CD4-positive, alpha-beta memory T cell (primary cell): Measurements from ENCODE around the gene BLM. TPM values are rescaled to one million over a fixed set of nuclear protein-coding genes. Genes with fewer than 3 reads are reported as not detected.

Experiments used
- CTCF ChIA-PET: fragments of 350-600 bp; sonication (Branson Sonifier 250); formaldehyde crosslinking; loops from one replicate; lab custom pipeline; 2021; ENCODE audit warnings: inconsistent platforms; ENCODE audit not compliant: partially characterized antibody; lab: Charles Lee
- POLR2A ChIA-PET: fragments of 350-600 bp; sonication (Branson Sonifier 250); formaldehyde crosslinking; loops from one replicate; lab custom pipeline; 2021; ENCODE audit not compliant: partially characterized antibody; lab: Charles Lee
- DNase-seq, 5 donors: peaks; one replicate each; pipeline versions ENCODE4 v3.0.0 to v3.0.0-alpha.2; 2020 to 2022; ENCODE audit warnings: mixed read lengths in 1 of 5
- H3K27ac ChIP-seq: one replicate; pipeline ENCODE4 v1.7.0; 2013; ENCODE audit warnings: low read depth, low read length
- H3K27me3 ChIP-seq: 2 replicates; pipeline ENCODE4 v1.7.0; 2013; ENCODE audit warnings: mild to moderate bottlenecking, low read length, moderate library complexity; ENCODE audit not compliant: insufficient read depth
- H3K36me3 ChIP-seq: 2 replicates; pipeline ENCODE4 v1.7.0; 2013; ENCODE audit warnings: mild to moderate bottlenecking, low read length, moderate library complexity; ENCODE audit not compliant: insufficient read depth
- H3K4me1 ChIP-seq: 2 replicates; pipeline ENCODE4 v1.7.0; 2013; ENCODE audit warnings: mild to moderate bottlenecking, low read length, moderate library complexity; ENCODE audit not compliant: insufficient read depth
- H3K4me3 ChIP-seq, 2 donors: one replicate each; pipeline ENCODE4 v1.7.0; 2013; ENCODE audit warnings: low read length in 2 of 2, mild to moderate bottlenecking in 1 of 2
- H3K9me3 ChIP-seq, 2 donors: one replicate each; pipeline ENCODE4 v1.7.0; 2013; ENCODE audit warnings: low read length in 2 of 2, control low read depth in 1 of 2; ENCODE audit not compliant: control insufficient read depth in 1 of 2
- H3K27ac Mint-ChIP-seq, 7 donors: one replicate each; pipeline ENCODE4 v1.8.0; 2020 to 2021; ENCODE audit warnings: mixed read lengths in 7 of 7, mild to moderate bottlenecking in 6 of 7, inconsistent platforms in 3 of 7, moderate library complexity in 3 of 7
- H3K27me3 Mint-ChIP-seq, 2 donors: one replicate each; pipeline ENCODE4 v1.8.0; 2020 to 2021; ENCODE audit warnings: mixed read lengths in 2 of 2
- H3K36me3 Mint-ChIP-seq, 2 donors: one replicate each; pipeline ENCODE4 v1.8.0; 2020 to 2021; ENCODE audit warnings: mixed read lengths in 2 of 2, inconsistent platforms in 1 of 2, mild to moderate bottlenecking in 1 of 2
- H3K4me1 Mint-ChIP-seq, 4 donors: one replicate each; pipeline ENCODE4 v1.8.0; 2020 to 2021; ENCODE audit warnings: mixed read lengths in 4 of 4, mild to moderate bottlenecking in 1 of 4
- H3K4me3 Mint-ChIP-seq, 8 donors: one replicate each; pipeline ENCODE4 v1.8.0; 2020 to 2021; ENCODE audit warnings: mixed read lengths in 8 of 8, mild to moderate bottlenecking in 7 of 8, moderate library complexity in 6 of 8, inconsistent platforms in 3 of 8
- H3K9me3 Mint-ChIP-seq, 8 donors: one replicate each; pipeline ENCODE4 v1.8.0; 2020 to 2021; ENCODE audit warnings: mixed read lengths in 8 of 8, mild to moderate bottlenecking in 5 of 8, inconsistent platforms in 3 of 8, moderate library complexity in 1 of 8
- intact Hi-C: fragments of 100-400 bp; cut with micrococcal nuclease; formaldehyde crosslinking; loops from one replicate; pipeline ENCODE4 v1.15.1; 2023
- polyA plus RNA-seq, 2 donors: library from polyadenylated mRNA; unstranded; fragments of 300-500 nt; fragmentation: Illumina TruSeq; gene quantifications; one replicate each; pipeline ENCODE4 v1.2.3, GENCODE V29; 2021
- total RNA-seq, 2 experiments: library from RNA; stranded (reverse); gene quantifications; one replicate each; pipeline ENCODE4 v1.2.3, GENCODE V29; 2021

Gene BLM
- total and polyA plus RNA-seq, 4 experiments from 2014 or later: 1.2 to 8.9 (median 6.0) TPM

DNA sequence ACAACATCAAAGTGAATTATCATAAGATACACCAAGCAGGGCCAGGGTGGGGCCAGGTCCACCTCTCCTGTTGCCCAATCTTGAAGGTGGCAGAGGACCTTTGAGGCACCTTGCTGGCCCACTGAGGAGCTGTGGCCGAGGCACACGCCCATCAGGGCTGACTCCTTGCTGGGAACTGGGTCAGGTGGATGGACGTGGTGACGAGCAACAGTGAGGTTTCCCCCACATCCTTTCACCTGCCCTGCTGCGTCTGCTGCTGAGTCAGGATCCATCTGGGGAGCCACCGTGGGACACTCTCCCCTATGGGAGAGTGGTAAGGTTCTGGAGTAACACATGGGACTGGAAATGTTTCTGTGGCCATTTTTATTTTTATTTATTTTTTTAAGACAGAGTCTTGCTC, 134.0 kb downstream of the BLM start:
- Histone ChIP-seq H3K4me1 (peaks cover 45% of the 10 kb centered on the region), H3K27me3 (no peaks in the 10 kb centered on the region), H3K27ac (no peak overlapping the region), H3K9me3 (no peaks in the 10 kb centered on the region), H3K36me3 (no peaks in the 10 kb centered on the region), H3K4me3 (no peak overlapping the region)
- Mint-ChIP-seq H3K27me3 (no peaks in the 10 kb centered on the region), H3K9me3 (no peaks in the 10 kb centered on the region), H3K27ac (peak overlapping the region; percentile 45 to 97 (median 91)), H3K4me3 (peak overlapping the region in 7 of 8 donors; percentile 56 to 81 (median 69)), H3K4me1 (peaks cover 26 to 53% (median 40%) of the 10 kb centered on the region in 4 donors), H3K36me3 (no peaks in the 10 kb centered on the region)
- CTCF ChIA-PET: interaction anchor here (1.0 to 1.4 kb wide), 2 partner anchors 201 to 320 kb away, joined by 3 read pairs; no protein-coding TSS in a partner anchor
- POLR2A ChIA-PET: interaction anchor here (1.4 to 3.4 kb wide), 5 partner anchors 12 to 37 kb away, joined by 3 to 12 read pairs (median 5); no protein-coding TSS in a partner anchor
- DNase-seq: peak; percentile 42 to 75 (median 57)
- intact Hi-C loops: no loop called here

DNA sequence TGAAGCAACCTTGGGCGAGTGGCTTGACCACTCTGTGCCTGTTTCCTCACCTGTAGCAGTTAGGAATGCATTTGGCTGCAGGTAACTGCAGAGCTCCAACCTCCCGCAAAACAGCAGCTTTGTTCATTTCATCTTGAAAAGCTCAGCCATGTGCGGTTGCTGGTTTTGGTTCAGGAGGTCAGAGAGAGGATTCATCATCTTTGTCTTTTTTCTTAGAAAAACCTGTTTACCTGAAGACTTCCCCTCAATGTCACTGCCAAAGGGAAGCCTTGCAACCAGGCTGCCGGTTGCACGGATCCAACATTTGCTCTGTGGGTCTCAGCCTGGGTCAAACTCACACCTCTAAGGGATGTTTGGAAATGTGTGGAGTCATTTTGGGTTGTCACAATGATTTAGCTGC, 134.8 kb downstream of the BLM start:
- H3K27ac Mint-ChIP-seq: peak overlapping the region; percentile 45 to 97 (median 91)
- Histone ChIP-seq H3K4me3 (no peak overlapping the region), H3K36me3 (no peaks in the 10 kb centered on the region), H3K9me3 (no peaks in the 10 kb centered on the region), H3K4me1 (peaks cover 54% of the 10 kb centered on the region), H3K27me3 (no peaks in the 10 kb centered on the region), H3K27ac (peak overlapping the region; percentile 19)
- peaks cover 33 to 62% (median 48%) of the 10 kb centered on the region in 4 donors for H3K4me1 Mint-ChIP-seq
- intact Hi-C loops: no loop called here
- no peaks in the 10 kb centered on the region for H3K9me3 Mint-ChIP-seq
- POLR2A ChIA-PET: interaction anchor here (0.9 to 3.4 kb wide), 6 partner anchors 9 to 38 kb away, joined by 3 to 12 read pairs (median 4); no protein-coding TSS in a partner anchor
- CTCF ChIA-PET: interaction anchor here (0.7 to 1.4 kb wide), 3 partner anchors 18 to 202 kb away, joined by 3 read pairs; no protein-coding TSS in a partner anchor
- DNase-seq: no peak
- H3K4me3 Mint-ChIP-seq: peak overlapping the region; percentile 57 to 81 (median 68)
- H3K36me3 Mint-ChIP-seq: no peaks in the 10 kb centered on the region
- no peaks in the 10 kb centered on the region for H3K27me3 Mint-ChIP-seq

DNA sequence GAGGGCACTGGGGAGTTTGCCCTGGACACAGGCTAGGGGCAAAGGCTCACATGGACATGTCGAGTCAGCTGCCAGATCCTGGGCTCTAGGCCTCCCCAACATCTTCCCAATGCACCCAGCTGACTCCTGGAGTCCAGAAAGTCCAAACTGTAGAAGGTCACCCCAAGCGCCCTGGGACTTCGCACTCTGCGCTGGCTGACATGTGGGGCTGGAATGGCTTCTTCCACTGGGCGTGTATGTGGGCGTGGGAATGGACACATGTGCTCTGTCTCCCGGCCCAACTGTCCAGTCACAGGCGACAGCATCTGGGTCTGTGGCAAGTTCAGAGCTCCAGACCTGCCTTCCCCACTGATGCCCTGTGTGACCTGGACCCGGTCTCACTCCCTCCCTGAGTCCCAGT, 138.0 kb downstream of the BLM start:
- Mint-ChIP-seq H3K9me3 (no peaks in the 10 kb centered on the region), H3K4me3 (peak overlapping the region in 1 of 8 donors; percentile 7), H3K4me1 (peaks cover 43 to 86% (median 62%) of the 10 kb centered on the region in 4 donors), H3K27ac (peak overlapping the region; percentile 72 to 98 (median 93)), H3K36me3 (no peaks in the 10 kb centered on the region), H3K27me3 (no peaks in the 10 kb centered on the region)
- intact Hi-C loops: no loop called here
- Histone ChIP-seq H3K27me3 (no peaks in the 10 kb centered on the region), H3K4me1 (peaks cover 71% of the 10 kb centered on the region), H3K27ac (no peak overlapping the region), H3K4me3 (no peak overlapping the region), H3K36me3 (no peaks in the 10 kb centered on the region), H3K9me3 (no peaks in the 10 kb centered on the region)
- DNase-seq: no peak
- ChIA-PET POLR2A (no interaction called here), CTCF (no interaction called here)

DNA sequence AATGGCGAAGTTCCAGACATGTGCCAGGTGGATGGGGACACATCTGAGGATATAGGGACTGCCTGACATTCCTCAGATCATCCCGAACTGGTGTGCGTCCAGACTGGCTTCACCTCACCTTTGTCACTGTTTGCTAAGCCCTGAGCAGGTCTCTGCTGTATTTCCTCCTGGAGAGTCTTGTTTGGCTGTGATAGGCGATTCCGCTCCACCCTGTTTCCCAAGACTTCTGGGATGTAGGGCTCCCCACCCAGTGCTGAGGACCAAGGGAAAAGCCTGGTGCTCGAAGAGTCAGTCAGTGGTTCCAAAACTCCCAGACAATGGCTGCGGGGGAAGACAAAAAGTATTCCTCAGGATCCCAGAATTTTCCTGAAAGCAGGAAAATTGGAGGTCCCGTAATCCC, 140.2 kb downstream of the BLM start:
- intact Hi-C loops: loop anchor here (2.0 kb wide), 1 partner anchor 13 kb away; no protein-coding TSS in a partner anchor
- peaks cover 32 to 68% (median 46%) of the 10 kb centered on the region in 4 donors for H3K4me1 Mint-ChIP-seq
- POLR2A ChIA-PET: interaction anchor here (0.6 to 1.7 kb wide), 3 partner anchors 13 to 23 kb away, joined by 3 to 9 read pairs (median 4); no protein-coding TSS in a partner anchor
- Histone ChIP-seq H3K4me1 (peaks cover 52% of the 10 kb centered on the region), H3K9me3 (no peaks in the 10 kb centered on the region), H3K27ac (peak overlapping the region; percentile 61), H3K36me3 (no peaks in the 10 kb centered on the region), H3K27me3 (no peaks in the 10 kb centered on the region), H3K4me3 (no peak overlapping the region)
- H3K9me3 Mint-ChIP-seq: no peaks in the 10 kb centered on the region
- H3K27ac Mint-ChIP-seq: peak overlapping the region; percentile 4 to 96 (median 91)
- H3K27me3 Mint-ChIP-seq: no peaks in the 10 kb centered on the region
- no peak for DNase-seq
- no peaks in the 10 kb centered on the region for H3K36me3 Mint-ChIP-seq
- peak overlapping the region in 1 of 8 donors; percentile 63 for H3K4me3 Mint-ChIP-seq
- CTCF ChIA-PET: interaction anchor here (2.0 kb wide), 1 partner anchor 29 kb away, joined by 6 read pairs; no protein-coding TSS in a partner anchor

DNA sequence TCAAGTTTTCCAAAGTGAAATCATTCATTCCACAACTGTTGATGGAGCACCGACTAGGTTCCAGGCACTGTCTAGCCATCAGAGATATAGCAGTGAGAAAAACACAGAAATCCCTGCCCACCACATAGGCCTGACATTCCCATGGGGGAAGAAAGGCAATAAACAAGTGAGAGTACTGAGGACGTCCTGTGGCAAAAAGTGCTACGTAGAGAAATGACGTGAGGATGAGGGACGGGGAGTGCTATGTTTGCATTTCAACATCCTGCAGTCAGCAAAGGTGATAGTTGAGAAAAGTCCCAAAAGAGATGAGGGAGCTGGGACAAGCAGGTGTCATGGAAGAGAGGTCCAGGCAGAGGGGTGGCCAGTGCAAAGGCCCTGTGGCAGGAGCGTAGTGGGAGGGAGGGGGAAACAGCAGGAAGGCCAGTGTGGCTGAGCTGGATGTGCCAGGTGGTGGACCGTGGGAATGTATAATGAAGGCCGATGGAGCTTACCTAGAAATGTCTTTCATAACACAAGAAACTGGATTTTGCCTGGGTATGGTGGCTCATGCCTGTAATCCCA, 140.8 kb downstream of the BLM start:
- peak in 3 of 5 donors; percentile 39 to 53 (median 40) for DNase-seq
- peak overlapping the region; percentile 4 to 96 (median 91) for H3K27ac Mint-ChIP-seq
- Histone ChIP-seq H3K36me3 (no peaks in the 10 kb centered on the region), H3K27me3 (no peaks in the 10 kb centered on the region), H3K4me1 (peaks cover 46% of the 10 kb centered on the region), H3K9me3 (no peaks in the 10 kb centered on the region), H3K27ac (peak overlapping the region; percentile 61), H3K4me3 (no peak overlapping the region)
- H3K4me1 Mint-ChIP-seq: peaks cover 29 to 61% (median 41%) of the 10 kb centered on the region in 4 donors
- H3K36me3 Mint-ChIP-seq: no peaks in the 10 kb centered on the region
- H3K27me3 Mint-ChIP-seq: no peaks in the 10 kb centered on the region
- intact Hi-C loops: loop anchor here (2.0 kb wide), 1 partner anchor 13 kb away; no protein-coding TSS in a partner anchor
- H3K9me3 Mint-ChIP-seq: no peaks in the 10 kb centered on the region
- ChIA-PET POLR2A (interaction anchor here (0.6 to 1.7 kb wide), 3 partner anchors 13 to 24 kb away, joined by 3 to 9 read pairs (median 4); no protein-coding TSS in a partner anchor), CTCF (interaction anchor here (0.6 to 2.0 kb wide), 3 partner anchors 28 to 526 kb away, joined by 3 to 6 read pairs (median 4); partner anchors contain the start of gene HDDC3)
- H3K4me3 Mint-ChIP-seq: peak overlapping the region in 3 of 8 donors; percentile 18 to 63 (median 33)

DNA sequence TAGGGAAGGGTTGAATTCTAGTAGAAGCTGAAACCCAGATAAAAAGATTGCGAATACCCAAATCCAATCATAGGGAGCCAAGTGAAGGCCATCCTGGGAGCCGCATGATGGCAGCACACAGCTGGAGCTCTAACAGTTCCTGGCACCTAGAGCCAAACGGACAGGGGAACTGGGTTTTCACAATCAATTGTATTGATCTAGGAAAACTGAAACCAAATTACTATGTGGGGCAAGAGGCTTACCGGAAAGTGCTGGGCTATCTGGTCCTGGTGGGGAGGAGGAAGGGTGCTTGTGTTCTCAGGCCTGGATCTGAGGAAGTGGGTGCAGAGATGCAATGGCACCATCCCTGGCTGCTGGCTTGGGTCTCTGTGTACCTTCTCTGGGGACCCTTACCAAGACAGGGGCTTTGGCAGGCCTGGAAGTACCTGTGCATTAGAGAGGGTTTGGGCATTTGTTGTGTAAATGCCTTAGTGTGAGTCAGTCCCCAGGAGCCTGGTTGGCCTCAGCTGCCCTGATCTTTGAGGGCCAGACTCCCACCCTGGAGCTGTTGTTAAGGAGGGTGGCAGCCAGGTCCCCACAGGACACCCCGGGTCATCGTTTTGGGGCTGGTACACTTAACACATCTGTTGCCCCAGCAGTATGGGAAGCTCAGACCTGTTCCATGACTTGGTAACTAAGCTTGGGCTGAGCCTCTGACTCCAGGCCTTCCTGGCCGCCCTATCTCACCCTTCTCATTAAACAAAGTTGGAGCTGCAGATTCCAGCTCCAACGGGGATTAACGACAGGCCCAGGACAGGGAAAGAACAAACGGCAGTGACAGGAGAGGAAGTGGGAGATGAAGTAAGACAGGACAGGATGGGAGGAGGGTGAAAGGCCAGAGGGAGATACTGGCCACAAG, 142.3 kb downstream of the BLM start:
- ChIA-PET POLR2A (interaction anchor here (1.1 kb wide), 1 partner anchor 11 kb away, joined by 4 read pairs; no protein-coding TSS in a partner anchor), CTCF (interaction anchor here (2.0 kb wide), 1 partner anchor 26 kb away, joined by 6 read pairs; no protein-coding TSS in a partner anchor)
- H3K36me3 Mint-ChIP-seq: no peaks in the 10 kb centered on the region
- intact Hi-C loops: no loop called here
- peaks cover 23 to 47% (median 34%) of the 10 kb centered on the region in 4 donors for H3K4me1 Mint-ChIP-seq
- no peak overlapping the region for H3K27ac ChIP-seq
- H3K9me3 Mint-ChIP-seq: peaks cover 0 to 1% (median 0%) of the 10 kb centered on the region in 8 donors
- no peak overlapping the region for H3K4me3 ChIP-seq
- peak overlapping the region in 2 of 8 donors; percentile 0 to 32 for H3K4me3 Mint-ChIP-seq
- peak overlapping the region in 6 of 7 donors; percentile 38 to 88 (median 74) for H3K27ac Mint-ChIP-seq
- no peaks in the 10 kb centered on the region for H3K27me3 Mint-ChIP-seq
- no peaks in the 10 kb centered on the region for H3K36me3 ChIP-seq
- DNase-seq: no peak
- no peaks in the 10 kb centered on the region for H3K27me3 ChIP-seq
- H3K4me1 ChIP-seq: peaks cover 36% of the 10 kb centered on the region
- H3K9me3 ChIP-seq: no peaks in the 10 kb centered on the region
